Mesenteric fat pad (tissue), 1 donor: ENCODE measurements around the gene TRABD2B. TPM values are rescaled to one million over a fixed set of nuclear protein-coding genes. Genes with fewer than 3 reads are reported as not detected.

Experiments
- DNase-seq: peaks from one replicate; pipeline ENCODE4 v3.0.0-alpha.2; 2020; ENCODE audit warnings: low spot score
- total RNA-seq: library from RNA; stranded (reverse); fragmentation: NEBNext Ultra II Directional; extraction: Animal tissue kit (Norgen Biotek cat#: 25700); gene quantifications from one replicate; pipeline ENCODE4 v1.2.1, GENCODE V29; 2021
- donor health status: DM: yes; HTN: yes; CAD: no.

The TRABD2B gene
- total RNA-seq, 1 donor from 2014 or later = 2.3 TPM

- DNase-seq = no peak
These were observed 111.9 kb downstream of the TRABD2B start for GRCh38 chr1:47885062-47885830.

GRCh38 chr1:47883963-47884362 is 113.2 kb downstream of the TRABD2B start:
- no peak for DNase-seq

- peak; percentile 79 for DNase-seq
These were observed 115.4 kb downstream of the TRABD2B start for GRCh38 chr1:47881505-47882442.

GRCh38 chr1:47876587-47876963 is 120.6 kb downstream of the TRABD2B start:
- no peak for DNase-seq

- DNase-seq = no peak
These were observed 121.2 kb downstream of the TRABD2B start for GRCh38 chr1:47875831-47876586.

- DNase-seq = no peak
These were observed 122.1 kb downstream of the TRABD2B start for GRCh38 chr1:47875036-47875435.

- DNase-seq = no peak
These were observed 123.8 kb downstream of the TRABD2B start for GRCh38 chr1:47873337-47873736.

- no peak for DNase-seq
These were observed 124.3 kb downstream of the TRABD2B start for GRCh38 chr1:47872886-47873285.

GRCh38 chr1:47871799-47872353 is 125.3 kb downstream of the TRABD2B start:
- DNase-seq = peak; percentile 55

- peak; percentile 71 for DNase-seq
These were observed 126.1 kb downstream of the TRABD2B start for GRCh38 chr1:47870946-47871676.

GRCh38 chr1:47870480-47870879 is 126.7 kb downstream of the TRABD2B start:
- DNase-seq = peak; percentile 16

GRCh38 chr1:47868348-47868676 is 128.9 kb downstream of the TRABD2B start:
- DNase-seq = peak; percentile 68

- no peak for DNase-seq
These were observed 129.5 kb downstream of the TRABD2B start for GRCh38 chr1:47867438-47868347.

- DNase-seq = peak; percentile 41
These were observed 130.4 kb downstream of the TRABD2B start for GRCh38 chr1:47866601-47867437.

GRCh38 chr1:47865881-47866535 is 131.2 kb downstream of the TRABD2B start:
- DNase-seq = peak; percentile 45

GRCh38 chr1:47859092-47859743 is 138.0 kb downstream of the TRABD2B start:
- peak; percentile 43 for DNase-seq

- DNase-seq = peak; percentile 72
These were observed 140.2 kb downstream of the TRABD2B start for GRCh38 chr1:47856996-47857395.
